Bronchial epithelial cell (primary cell): ENCODE data around the gene ADGRA1. TPM values are rescaled to one million over a fixed set of nuclear protein-coding genes. Genes with fewer than 3 reads are reported as not detected.

Experiments
- DNase-seq: peaks from one replicate; pipeline ENCODE4 v3.0.0-alpha.2; 2010; ENCODE audit warnings: low read depth
- FAIRE-seq: peaks from 2 replicates; lab custom pipeline; 2011; peaks lifted over from hg19 to GRCh38; lab: Jason Lieb, UNC
- H3K27me3 ChIP-seq: 2 replicates; pipeline ENCODE4 v1.5.1; 2011; ENCODE audit warnings: low read length; ENCODE audit not compliant: control insufficient read depth, insufficient read depth
- H3K36me3 ChIP-seq: 2 replicates; pipeline ENCODE4 v1.5.1; 2011; ENCODE audit warnings: low read length; ENCODE audit not compliant: control insufficient read depth, insufficient read depth
- H3K4me3 ChIP-seq: 2 replicates; pipeline ENCODE4 v1.5.1; 2011; ENCODE audit warnings: mild to moderate bottlenecking, low read depth, low read length, control low read depth
- CTCF ChIP-seq: IDR thresholded peaks from 2 replicates; pipeline ENCODE4 v1.5.1; 2011; ENCODE audit warnings: mild to moderate bottlenecking, moderate library complexity, low read length, control low read depth, inconsistent platforms; ENCODE audit not compliant: insufficient read depth, severe bottlenecking
- total RNA-seq: library from RNA; depleted of rRNA; stranded (reverse); fragments of >200 nt; gene quantifications from 2 replicates; pipeline ENCODE4 v1.2.1, GENCODE V29; 2014

The ADGRA1 gene
- total RNA-seq, 1 donor from 2014 or later, result not detected

DNA sequence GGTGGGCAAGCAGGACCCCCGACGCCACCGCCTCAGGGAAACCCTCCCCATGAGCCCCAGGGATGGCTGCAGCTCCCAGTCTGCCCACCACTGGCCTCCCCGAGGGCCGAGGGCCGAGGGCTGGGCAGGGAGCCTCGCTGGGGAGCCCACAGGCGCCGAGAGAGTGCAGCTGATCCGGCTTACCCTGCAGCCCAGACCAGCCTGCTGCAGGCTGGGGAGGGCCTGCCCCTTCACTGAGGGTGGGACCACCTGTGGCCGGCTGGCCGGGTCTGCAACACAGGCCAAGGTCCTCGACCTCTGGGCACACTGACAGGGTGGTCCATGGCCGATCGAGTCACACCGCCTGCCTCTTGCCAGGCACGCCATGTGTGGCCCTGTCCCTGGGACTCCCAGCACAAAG is 27.3 kb upstream of the ADGRA1 start:
- TF ChIP-seq CTCF, result no peak
- no peak overlapping the region for H3K4me3 ChIP-seq
- FAIRE-seq, result no peak
- no peak for DNase-seq
- no peaks in the 10 kb centered on the region for H3K27me3 ChIP-seq
- no peaks in the 10 kb centered on the region for H3K36me3 ChIP-seq

DNA sequence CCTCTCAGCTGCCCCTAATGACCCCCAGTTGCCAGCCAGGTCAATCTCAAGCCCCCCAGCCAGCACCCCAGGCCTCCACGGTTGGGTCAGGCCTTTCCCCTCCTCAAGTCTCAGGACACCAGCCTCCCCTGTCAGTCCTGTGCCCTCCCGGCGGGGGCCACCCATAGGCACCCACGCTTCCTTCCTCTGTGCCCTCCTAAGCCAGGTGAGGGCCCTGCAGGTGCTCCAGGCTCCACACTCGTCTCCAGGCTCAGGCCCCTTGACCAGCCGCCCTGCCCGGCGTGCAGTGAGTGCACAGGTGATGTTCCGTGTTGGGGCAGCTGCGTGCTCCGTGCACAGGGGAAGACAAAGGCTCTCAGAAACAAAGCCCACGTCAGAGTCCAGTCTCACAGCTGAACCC is 26.8 kb upstream of the ADGRA1 start:
- TF ChIP-seq CTCF, result no peak
- no peak for DNase-seq
- FAIRE-seq, result no peak
- no peaks in the 10 kb centered on the region for H3K36me3 ChIP-seq
- H3K4me3 ChIP-seq, result no peak overlapping the region
- no peaks in the 10 kb centered on the region for H3K27me3 ChIP-seq

- H3K27me3 ChIP-seq, result no peaks in the 10 kb centered on the region
- no peak overlapping the region for H3K4me3 ChIP-seq
- DNase-seq, result no peak
- no peaks in the 10 kb centered on the region for H3K36me3 ChIP-seq
- FAIRE-seq, result no peak
- TF ChIP-seq CTCF, result no peak
Observed at GRCh38 chr10:133061296-133062038, 26.3 kb upstream of the ADGRA1 start.

DNA sequence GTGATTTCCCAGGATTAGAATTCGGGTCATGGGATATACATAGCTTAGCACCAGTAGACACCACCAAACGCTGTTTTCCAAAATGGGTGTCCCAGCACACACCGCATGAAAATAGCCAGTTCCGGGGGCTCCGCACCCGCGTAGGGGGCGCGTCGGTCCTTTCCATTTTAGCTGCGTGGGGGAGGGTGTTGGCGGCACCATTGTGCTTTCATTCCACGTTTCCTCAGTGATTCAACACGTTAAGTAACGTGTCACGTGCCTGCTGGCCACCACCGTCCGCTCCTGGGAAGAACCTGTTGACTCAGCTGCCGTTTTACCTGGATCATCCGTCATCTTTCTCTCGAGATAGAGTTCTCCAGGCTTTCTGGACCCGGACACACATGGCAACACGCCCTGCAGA is 25.6 kb upstream of the ADGRA1 start:
- H3K4me3 ChIP-seq, result no peak overlapping the region
- no peak for TF ChIP-seq CTCF
- no peaks in the 10 kb centered on the region for H3K27me3 ChIP-seq
- H3K36me3 ChIP-seq, result no peaks in the 10 kb centered on the region
- no peak for FAIRE-seq
- DNase-seq, result no peak

- no peak for FAIRE-seq
- Histone ChIP-seq H3K4me3 (no peak overlapping the region), H3K36me3 (no peaks in the 10 kb centered on the region), H3K27me3 (no peaks in the 10 kb centered on the region)
- DNase-seq, result no peak
- no peak for TF ChIP-seq CTCF
Observed at GRCh38 chr10:133062635-133063034, 25.1 kb upstream of the ADGRA1 start.
